H1 (cell line): Measurements from ENCODE around the gene SEMA3C. TPM values are rescaled to one million over a fixed set of nuclear protein-coding genes. Genes with fewer than 3 reads are reported as not detected.

Experiments used
- ASH2L ChIP-seq: fragments of 200-600, 300-600 bp; sonication (generic); IDR thresholded peaks from one replicate; pipeline ENCODE4 v1.7.1; 2017; ENCODE audit warnings: low read length
- BACH1 ChIP-seq: IDR thresholded peaks from 2 replicates; pipeline ENCODE4 v1.6.1; 2012; ENCODE audit warnings: low read length, improper control_type of control experiment
- CHD2 ChIP-seq: IDR thresholded peaks from 2 replicates; pipeline ENCODE4 v1.6.1; 2012; ENCODE audit warnings: low read length, improper control_type of control experiment
- SP4 ChIP-seq: IDR thresholded peaks from 2 replicates; pipeline ENCODE4 v1.6.1; 2012; ENCODE audit warnings: low read length, inconsistent platforms
- YY1 ChIP-seq: IDR thresholded peaks from 2 replicates; pipeline ENCODE4 v1.6.1; 2011; ENCODE audit warnings: low read depth, mild to moderate bottlenecking, low read length
- polyA plus RNA-seq, 7 experiments: library from polyadenylated mRNA; depleted of rRNA in 3 of 7; stranded (reverse) in 5 of 7; unstranded in 2 of 7; fragments of >200 nt in 5 of 7; fragments of 200-250 nt in 2 of 7; gene quantifications; 1 replicate in 5 of 7; 2 replicates in 1 of 7; 4 replicates in 1 of 7; pipeline versions ENCODE4 v1.2.1 to v1.2.3, GENCODE V29; 2011 to 2013; ENCODE audit warnings: missing spikeins in 2 of 7, mixed read lengths in 2 of 7
- total RNA-seq: library from RNA; stranded (reverse); fragmentation: NEBNext Ultra II Directional; extraction: Animal tissue kit (Norgen Biotek cat#: 25700); gene quantifications from 2 replicates; pipeline ENCODE4 v1.2.1, GENCODE V29; 2021

The SEMA3C gene
- total and polyA plus RNA-seq, 2 of the 8 experiments (the other 6 are each of a cell fraction or from before 2014, with no cell fraction given) = 0.15 to 1.4 TPM

DNA sequence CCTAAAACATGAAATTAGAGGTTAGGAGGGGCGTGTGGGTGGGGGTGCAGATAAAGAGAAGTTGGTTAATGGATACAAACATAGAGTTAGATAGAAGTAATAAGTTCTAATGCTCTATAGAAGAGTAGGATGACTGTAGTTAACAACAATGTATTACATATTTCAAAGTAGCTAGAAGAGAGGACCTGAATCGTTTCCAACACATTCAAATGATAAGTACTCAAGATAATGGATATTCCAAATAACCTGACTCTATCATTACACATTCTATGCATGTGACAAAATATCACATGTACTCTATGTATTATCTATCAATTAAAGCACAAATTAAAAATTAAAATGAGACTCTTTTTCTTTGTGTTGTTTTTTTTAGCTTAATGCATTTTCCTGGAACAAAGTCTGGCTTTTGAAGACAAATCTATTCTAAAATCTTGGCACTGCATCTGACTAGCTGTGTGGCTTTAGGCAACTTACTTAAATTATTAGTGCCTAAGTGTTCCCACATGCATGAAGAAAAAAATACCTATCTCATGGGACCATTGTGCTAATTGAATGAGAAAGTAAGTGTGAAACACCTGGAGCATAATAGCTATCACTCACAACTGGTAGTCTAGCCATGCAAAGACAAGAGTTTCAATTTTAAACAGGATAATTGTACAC lies 75.7 kb downstream of the SEMA3C start (continued):
- TF ChIP-seq ASH2L (no peak), BACH1 (no peak), SP4 (no peak), YY1 (no peak), CHD2 (no peak)
- TF ChIP-seq, all 59 proteins: peak for 0
